Upper lobe of left lung (tissue), 4 donors: Measurements from ENCODE around the gene MOB3B.

Experiments
- POLR2A ChIP-seq, 4 donors: fragments of 450-650 bp; IDR thresholded peaks; one replicate each; pipeline ENCODE4 v1.5.1; 2016 to 2017; ENCODE audit warnings: antibody characterized with exemption in 4 of 4, mild to moderate bottlenecking in 2 of 4
- POLR2AphosphoS5 ChIP-seq, 2 donors: sonication (generic); formaldehyde crosslinking; IDR thresholded peaks; one replicate each; pipeline ENCODE4 v1.5.1; 2017; ENCODE audit warnings: antibody characterized with exemption in 2 of 2
- TF ChIP-seq, protein P1 (sequence below), 6 experiments: fragments of 450-650 bp in 4 of 6; fragments of 200-600 bp in 2 of 6; sonication (generic) in 2 of 6; IDR thresholded peaks; one replicate each; pipeline ENCODE4 v1.5.1; 2016 to 2019; ENCODE audit warnings: antibody characterized with exemption in 6 of 6

DNA sequence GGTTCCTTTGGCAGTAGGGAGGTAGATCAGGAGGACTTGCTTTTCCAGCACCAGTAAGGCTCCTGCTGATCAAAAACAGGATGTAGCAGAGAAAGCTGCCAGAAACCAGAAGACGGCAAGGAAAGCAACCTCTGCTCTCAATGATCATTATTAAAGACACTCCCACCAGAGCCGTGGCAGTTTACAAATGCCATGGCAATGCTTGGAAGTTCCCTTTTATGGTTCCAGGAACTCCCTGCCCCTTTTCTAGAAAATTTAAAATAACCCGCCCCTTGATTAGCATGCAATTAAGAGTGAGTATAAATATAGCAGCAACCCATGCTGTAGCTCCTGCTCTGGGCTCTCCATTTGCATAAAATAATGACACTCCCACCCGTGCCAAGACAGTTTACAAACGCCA is 248.8 kb downstream of the MOB3B start:
- TF ChIP-seq, protein P1, sequence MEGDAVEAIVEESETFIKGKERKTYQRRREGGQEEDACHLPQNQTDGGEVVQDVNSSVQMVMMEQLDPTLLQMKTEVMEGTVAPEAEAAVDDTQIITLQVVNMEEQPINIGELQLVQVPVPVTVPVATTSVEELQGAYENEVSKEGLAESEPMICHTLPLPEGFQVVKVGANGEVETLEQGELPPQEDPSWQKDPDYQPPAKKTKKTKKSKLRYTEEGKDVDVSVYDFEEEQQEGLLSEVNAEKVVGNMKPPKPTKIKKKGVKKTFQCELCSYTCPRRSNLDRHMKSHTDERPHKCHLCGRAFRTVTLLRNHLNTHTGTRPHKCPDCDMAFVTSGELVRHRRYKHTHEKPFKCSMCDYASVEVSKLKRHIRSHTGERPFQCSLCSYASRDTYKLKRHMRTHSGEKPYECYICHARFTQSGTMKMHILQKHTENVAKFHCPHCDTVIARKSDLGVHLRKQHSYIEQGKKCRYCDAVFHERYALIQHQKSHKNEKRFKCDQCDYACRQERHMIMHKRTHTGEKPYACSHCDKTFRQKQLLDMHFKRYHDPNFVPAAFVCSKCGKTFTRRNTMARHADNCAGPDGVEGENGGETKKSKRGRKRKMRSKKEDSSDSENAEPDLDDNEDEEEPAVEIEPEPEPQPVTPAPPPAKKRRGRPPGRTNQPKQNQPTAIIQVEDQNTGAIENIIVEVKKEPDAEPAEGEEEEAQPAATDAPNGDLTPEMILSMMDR (IDR thresholded peaks at IDR 0.05) = no peak
- TF ChIP-seq POLR2A (IDR thresholded peaks at IDR 0.05) (no peak), POLR2AphosphoS5 (IDR thresholded peaks at IDR 0.05) (no peak)
